Measurements from ENCODE around the gene NCL. TPM values are rescaled to one million over a fixed set of nuclear protein-coding genes. Genes with fewer than 3 reads are reported as not detected.

NCL gene
- total RNA-seq, 1 donor from 2014 or later: 709 TPM

DNA sequence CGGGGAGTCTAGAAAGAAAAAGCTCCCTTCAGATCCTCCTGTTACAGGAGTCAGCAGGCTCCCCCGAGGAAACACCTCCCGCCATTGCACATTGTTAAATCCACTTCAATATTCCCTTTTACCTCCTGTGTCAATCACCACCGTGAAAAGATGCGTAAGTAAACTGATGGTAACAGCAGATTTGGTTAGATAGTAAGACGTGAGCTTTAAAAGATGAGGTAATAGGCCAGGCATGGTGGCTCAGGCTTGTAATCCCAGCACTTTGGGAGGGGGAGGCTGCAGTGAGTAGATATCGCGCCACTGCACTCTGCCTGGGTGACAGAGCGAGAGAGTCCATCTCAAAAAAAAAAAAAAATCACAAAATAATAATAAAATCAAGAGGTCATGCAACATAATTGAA is 15.2 kb upstream of the NCL start:
- TF ChIP-seq, protein P1, sequence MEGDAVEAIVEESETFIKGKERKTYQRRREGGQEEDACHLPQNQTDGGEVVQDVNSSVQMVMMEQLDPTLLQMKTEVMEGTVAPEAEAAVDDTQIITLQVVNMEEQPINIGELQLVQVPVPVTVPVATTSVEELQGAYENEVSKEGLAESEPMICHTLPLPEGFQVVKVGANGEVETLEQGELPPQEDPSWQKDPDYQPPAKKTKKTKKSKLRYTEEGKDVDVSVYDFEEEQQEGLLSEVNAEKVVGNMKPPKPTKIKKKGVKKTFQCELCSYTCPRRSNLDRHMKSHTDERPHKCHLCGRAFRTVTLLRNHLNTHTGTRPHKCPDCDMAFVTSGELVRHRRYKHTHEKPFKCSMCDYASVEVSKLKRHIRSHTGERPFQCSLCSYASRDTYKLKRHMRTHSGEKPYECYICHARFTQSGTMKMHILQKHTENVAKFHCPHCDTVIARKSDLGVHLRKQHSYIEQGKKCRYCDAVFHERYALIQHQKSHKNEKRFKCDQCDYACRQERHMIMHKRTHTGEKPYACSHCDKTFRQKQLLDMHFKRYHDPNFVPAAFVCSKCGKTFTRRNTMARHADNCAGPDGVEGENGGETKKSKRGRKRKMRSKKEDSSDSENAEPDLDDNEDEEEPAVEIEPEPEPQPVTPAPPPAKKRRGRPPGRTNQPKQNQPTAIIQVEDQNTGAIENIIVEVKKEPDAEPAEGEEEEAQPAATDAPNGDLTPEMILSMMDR (conservative IDR thresholded peaks at IDR 0.05): no peak
- H3K4me3 Mint-ChIP-seq: no peak overlapping the region
- H3K4me1 Mint-ChIP-seq (ENCODE audit: unreplicated experiment): no peaks in the 10 kb centered on the region
- H3K27me3 Mint-ChIP-seq: no peaks in the 10 kb centered on the region
- H3K36me3 Mint-ChIP-seq: no peaks in the 10 kb centered on the region
- DNase-seq (ENCODE audit: extremely low spot score, unreplicated experiment): no peak
- no peaks in the 10 kb centered on the region for H3K9me3 Mint-ChIP-seq
- no peak overlapping the region for H3K27ac Mint-ChIP-seq

- no peak overlapping the region for H3K4me3 Mint-ChIP-seq
- TF ChIP-seq, protein P1 (conservative IDR thresholded peaks at IDR 0.05): no peak
- H3K9me3 Mint-ChIP-seq: no peaks in the 10 kb centered on the region
- H3K27ac Mint-ChIP-seq: no peak overlapping the region
- H3K36me3 Mint-ChIP-seq: no peaks in the 10 kb centered on the region
- H3K4me1 Mint-ChIP-seq (ENCODE audit: unreplicated experiment): no peaks in the 10 kb centered on the region
- peaks cover 3% of the 10 kb centered on the region for H3K27me3 Mint-ChIP-seq
- no peak for DNase-seq (ENCODE audit: extremely low spot score, unreplicated experiment)
Observed at GRCh38 chr2:231476920-231477319, 12.6 kb upstream of the NCL start.

GRCh38 chr2:231475965-231476364 is 11.7 kb upstream of the NCL start:
- Mint-ChIP-seq H3K27ac (no peak overlapping the region), H3K4me1 (ENCODE audit: unreplicated experiment) (no peaks in the 10 kb centered on the region), H3K4me3 (no peak overlapping the region), H3K27me3 (peaks cover 3% of the 10 kb centered on the region), H3K36me3 (no peaks in the 10 kb centered on the region), H3K9me3 (no peaks in the 10 kb centered on the region)
- TF ChIP-seq, protein P1 (conservative IDR thresholded peaks at IDR 0.05): no peak
- no peak for DNase-seq (ENCODE audit: extremely low spot score, unreplicated experiment)

DNA sequence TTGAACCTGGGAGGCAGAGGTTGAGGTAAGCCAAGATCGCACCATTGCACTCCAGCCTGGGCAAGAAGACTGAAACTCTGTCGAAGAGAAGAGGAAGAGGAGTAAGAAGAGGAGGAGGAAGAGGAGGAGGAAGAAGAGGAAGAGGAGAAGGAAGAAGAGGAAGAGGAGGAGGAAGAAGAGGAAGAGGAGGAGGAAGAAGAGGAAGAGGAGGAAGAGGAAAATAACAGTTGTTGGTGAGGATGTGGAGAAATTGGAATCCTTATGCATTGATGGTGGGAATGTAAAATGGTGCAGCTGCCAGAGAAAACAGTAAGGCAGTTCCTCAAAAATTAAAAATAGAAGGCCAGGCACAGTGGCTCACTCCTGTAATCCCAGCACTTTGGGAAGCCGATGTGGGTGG is 8.5 kb upstream of the NCL start:
- Mint-ChIP-seq H3K9me3 (no peaks in the 10 kb centered on the region), H3K27ac (no peak overlapping the region), H3K36me3 (no peaks in the 10 kb centered on the region), H3K27me3 (peaks cover 3% of the 10 kb centered on the region), H3K4me1 (ENCODE audit: unreplicated experiment) (peaks cover 4% of the 10 kb centered on the region), H3K4me3 (no peak overlapping the region)
- DNase-seq (ENCODE audit: extremely low spot score, unreplicated experiment): no peak
- TF ChIP-seq, protein P1 (conservative IDR thresholded peaks at IDR 0.05): no peak

- TF ChIP-seq, protein P1 (conservative IDR thresholded peaks at IDR 0.05): no peak
- Mint-ChIP-seq H3K27me3 (peaks cover 3% of the 10 kb centered on the region), H3K9me3 (no peaks in the 10 kb centered on the region), H3K4me3 (no peak overlapping the region), H3K36me3 (no peaks in the 10 kb centered on the region), H3K4me1 (ENCODE audit: unreplicated experiment) (peaks cover 4% of the 10 kb centered on the region), H3K27ac (no peak overlapping the region)
- DNase-seq (ENCODE audit: extremely low spot score, unreplicated experiment): no peak
Observed at GRCh38 chr2:231470246-231470900, 6.1 kb upstream of the NCL start.

DNA sequence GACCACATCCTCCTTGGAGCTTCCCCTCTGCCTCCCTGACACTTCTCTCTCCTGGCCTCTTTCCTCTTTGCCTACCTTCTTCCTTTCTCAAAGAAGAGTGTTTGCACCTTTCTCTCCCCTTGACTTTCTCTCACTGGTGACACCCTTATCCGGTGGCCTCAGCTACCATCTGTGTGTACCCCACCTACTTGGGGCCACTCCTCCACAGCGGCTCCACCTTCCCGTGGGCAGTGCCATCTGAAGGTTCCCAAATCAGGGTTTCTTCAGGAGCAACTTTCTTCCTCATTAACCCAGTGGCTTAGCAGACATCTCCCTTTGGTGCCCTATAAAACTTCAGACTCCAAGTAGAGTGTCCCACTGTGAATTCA is 5.3 kb upstream of the NCL start:
- Mint-ChIP-seq H3K27me3 (peaks cover 3% of the 10 kb centered on the region), H3K4me3 (no peak overlapping the region), H3K36me3 (no peaks in the 10 kb centered on the region), H3K4me1 (ENCODE audit: unreplicated experiment) (peaks cover 4% of the 10 kb centered on the region), H3K27ac (peak overlapping the region; percentile 48), H3K9me3 (no peaks in the 10 kb centered on the region)
- TF ChIP-seq, protein P1 (conservative IDR thresholded peaks at IDR 0.05): no peak
- DNase-seq (ENCODE audit: extremely low spot score, unreplicated experiment): no peak

Data from type B pancreatic cell (in vitro differentiated cells).